IMR-90 (cell line): ENCODE data around the gene LEPR. TPM values are rescaled to one million over a fixed set of nuclear protein-coding genes. Genes with fewer than 3 reads are reported as not detected.
"Not testable (repeated sequence)": the region's sequence is repeated elsewhere in the genome, so short reads cannot be mapped to it uniquely, and the experiment has no call there.

ENCODE experiments used
- ATAC-seq: fragments of 200-7000 bp; cut with Tn5 transposase; 2 replicates; pipeline ENCODE4 v1.9.1; 2020; ENCODE audit warnings: low read depth, mild to moderate bottlenecking, moderate library complexity
- BruUV-seq: library from RNA; stranded (reverse); fragments of 400-500 nt; replicated peaks from 2 replicates; lab custom pipeline; 2021; lab: Mats Ljungman, UMichigan
- CTCF ChIA-PET: fragments of 300-600 bp; formaldehyde crosslinking; extraction: SDS; loops from one replicate; lab custom pipeline; 2021; ENCODE audit warnings: antibody characterized with exemption; lab: Yijun Ruan, JAX
- POLR2A ChIA-PET: fragments of 300-600 bp; sonication (Branson Sonifier 250); formaldehyde crosslinking; loops from one replicate; lab custom pipeline; 2022; ENCODE audit warnings: antibody characterized with exemption; ENCODE audit not compliant: unreplicated experiment; lab: Charles Lee
- DNase-seq: peaks from one replicate; pipeline ENCODE4 v3.0.0; 2013
- H2AFZ ChIP-seq: replicated peaks from 2 replicates; pipeline ENCODE3; 2013; ENCODE audit warnings: low read length, mild to moderate bottlenecking; ENCODE audit not compliant: poor library complexity
- H2AK5ac ChIP-seq: 2 replicates; pipeline ENCODE4 v1.6.1; 2013; ENCODE audit warnings: low read depth, low read length, inconsistent platforms
- H2AK9ac ChIP-seq: replicated peaks from 2 replicates; pipeline ENCODE3; 2013; ENCODE audit warnings: mild to moderate bottlenecking, low read depth, low read length, moderate library complexity; ENCODE audit not compliant: poor library complexity
- H2BK120ac ChIP-seq: 2 replicates; pipeline ENCODE4 v1.6.1; 2013; ENCODE audit warnings: low read depth, low read length, inconsistent platforms
- H2BK15ac ChIP-seq: 3 replicates; pipeline ENCODE4 v1.6.1; 2013; ENCODE audit warnings: low read depth, low read length, inconsistent platforms
- H2BK20ac ChIP-seq: 2 replicates; pipeline ENCODE4 v1.6.1; 2013; ENCODE audit warnings: low read depth, mild to moderate bottlenecking, inconsistent platforms, low read length, moderate library complexity
- H2BK5ac ChIP-seq: 2 replicates; pipeline ENCODE4 v1.6.1; 2013; ENCODE audit warnings: mild to moderate bottlenecking, low read depth, low read length, inconsistent platforms; ENCODE audit not compliant: poor library complexity, severe bottlenecking
- H3K14ac ChIP-seq: replicated peaks from 2 replicates; pipeline ENCODE4 v1.6.1; 2013; ENCODE audit warnings: low read depth, low read length, inconsistent platforms
- H3K18ac ChIP-seq: 2 replicates; pipeline ENCODE4 v1.6.1; 2013; ENCODE audit warnings: low read depth, low read length, control low read depth
- H3K23ac ChIP-seq: 2 replicates; pipeline ENCODE4 v1.6.1; 2013; ENCODE audit warnings: low read depth, low read length, inconsistent platforms
- H3K27ac ChIP-seq: 2 replicates; pipeline ENCODE4 v1.5.1; 2013; ENCODE audit warnings: mild to moderate bottlenecking, control low read depth, low read length; ENCODE audit not compliant: insufficient read depth
- H3K27me3 ChIP-seq: 2 replicates; pipeline ENCODE4 v1.6.1; 2013; ENCODE audit warnings: low read length; ENCODE audit not compliant: control insufficient read depth, insufficient read depth
- H3K36me3 ChIP-seq: 2 replicates; pipeline ENCODE4 v1.6.1; 2013; ENCODE audit warnings: low read length, mixed read lengths; ENCODE audit not compliant: control insufficient read depth, insufficient read depth
- H3K4ac ChIP-seq: 2 replicates; pipeline ENCODE4 v1.6.1; 2013; ENCODE audit warnings: low read depth, low read length, inconsistent platforms
- H3K4me1 ChIP-seq: 2 replicates; pipeline ENCODE4 v1.6.1; 2013; ENCODE audit warnings: low read length, mixed read lengths; ENCODE audit not compliant: control insufficient read depth, insufficient read depth
- H3K4me2 ChIP-seq: 2 replicates; pipeline ENCODE4 v1.6.1; 2013; ENCODE audit warnings: low read depth, mild to moderate bottlenecking, control low read depth, low read length, moderate library complexity
- H3K4me3 ChIP-seq: 2 replicates; pipeline ENCODE4 v1.5.1; 2013; ENCODE audit warnings: low read depth, mild to moderate bottlenecking, control low read depth, low read length, moderate library complexity; ENCODE audit not compliant: insufficient read depth
- H3K56ac ChIP-seq: 2 replicates; pipeline ENCODE4 v1.6.1; 2013; ENCODE audit warnings: low read length, inconsistent platforms; ENCODE audit not compliant: insufficient read depth; ENCODE audit errors: extremely low read depth
- H3K79me1 ChIP-seq, 2 experiments: 2 replicates each; pipeline ENCODE4 v1.6.1; 2013; ENCODE audit warnings: low read length in 2 of 2, inconsistent platforms in 1 of 2, low read depth in 1 of 2
- H3K9ac ChIP-seq: 2 replicates; pipeline ENCODE4 v1.6.1; 2013; ENCODE audit warnings: low read depth, low read length, control low read depth
- H3K9me1 ChIP-seq: 2 replicates; pipeline ENCODE4 v1.6.1; 2013; ENCODE audit warnings: low read length, inconsistent platforms; ENCODE audit not compliant: insufficient read depth
- H3K9me3 ChIP-seq: 2 replicates; pipeline ENCODE4 v1.6.1; 2013; ENCODE audit warnings: low read length; ENCODE audit not compliant: control insufficient read depth, insufficient read depth
- H4K20me1 ChIP-seq: 2 replicates; pipeline ENCODE4 v1.6.1; 2013; ENCODE audit warnings: low read length, inconsistent platforms; ENCODE audit not compliant: insufficient read depth
- H4K5ac ChIP-seq: 2 replicates; pipeline ENCODE4 v1.6.1; 2013; ENCODE audit warnings: mild to moderate bottlenecking, low read depth, low read length, control low read depth
- H4K8ac ChIP-seq, 2 experiments: 2 replicates each; pipeline ENCODE4 v1.6.1; 2013; ENCODE audit warnings: low read depth in 2 of 2, low read length in 2 of 2, control low read depth in 1 of 2, inconsistent platforms in 1 of 2
- H4K91ac ChIP-seq: 2 replicates; pipeline ENCODE4 v1.6.1; 2013; ENCODE audit warnings: low read depth, low read length, inconsistent platforms; ENCODE audit not compliant: insufficient read depth
- WGBS, 2 experiments: methylation state at CpG; one replicate each; pipeline versions ENCODE4 v1.1.5 to v1.1.7; 2013; ENCODE audit warnings: missing lambda C conversion rate in 2 of 2; ENCODE audit not compliant: insufficient read length in 1 of 2; ENCODE audit errors: extremely low coverage in 2 of 2; 5-methylcytosine and 5-hydroxymethylcytosine counted together
- dilution Hi-C: fragments of 300-500 bp; cut with HindIII; formaldehyde crosslinking; loops from one replicate; pipeline ENCODE4 v1.14.3; 2018; ENCODE audit warnings: low sequenced_read_pairs; ENCODE audit not compliant: unreplicated experiment
- in situ Hi-C: fragments of 300-500 bp; cut with MboI; formaldehyde crosslinking; loops from 3 replicates; pipeline ENCODE4 v1.14.3; 2019; ENCODE audit warnings: low sequenced_read_pairs, inconsistent platforms, mixed read lengths
- intact Hi-C: fragments of 100-400 bp; cut with micrococcal nuclease; formaldehyde crosslinking; loops from 2 replicates; pipeline ENCODE4 v1.10.0; 2022
- polyA plus RNA-seq, 3 experiments: library from polyadenylated mRNA; depleted of rRNA; stranded (reverse); fragments of >200 nt; gene quantifications; 2 replicates each; pipeline ENCODE4 v1.2.3, GENCODE V29; 2012; ENCODE audit warnings: low replicate concordance in 1 of 3
- total RNA-seq: library from RNA; depleted of rRNA; stranded (reverse); fragments of >200 nt; gene quantifications from 2 replicates; pipeline ENCODE4 v1.2.3, GENCODE V29; 2012

The LEPR gene
- total and polyA plus RNA-seq, 2 of the 4 experiments (the other 2 are of a cell fraction) = 2.1 to 8.8 TPM

- H3K9me1 ChIP-seq, H3K4me3 ChIP-seq, H3K27ac ChIP-seq, H3K9ac ChIP-seq, intact Hi-C loops, H3K14ac ChIP-seq, H4K20me1 ChIP-seq, H4K91ac ChIP-seq, DNase-seq, H2BK20ac ChIP-seq, H3K79me1 ChIP-seq, H3K36me3 ChIP-seq, BruUV-seq, H3K56ac ChIP-seq, H3K23ac ChIP-seq, ATAC-seq, H2AFZ ChIP-seq, H2BK120ac ChIP-seq, CTCF ChIA-PET, dilution Hi-C loops, H2AK5ac ChIP-seq, H3K4ac ChIP-seq, H2BK5ac ChIP-seq, H2BK15ac ChIP-seq, H3K9me3 ChIP-seq, H4K5ac ChIP-seq, POLR2A ChIA-PET, H3K18ac ChIP-seq, H4K8ac ChIP-seq, in situ Hi-C loops, H2AK9ac ChIP-seq, H3K27me3 ChIP-seq, H3K4me2 ChIP-seq, H3K4me1 ChIP-seq: not testable (repeated sequence)
- WGBS, 2 experiments = no CpG with 5 or more reads among the region's 5 CpGs
Measured at GRCh38 chr1:65384426-65384825, 36.0 kb upstream of the LEPR start.
